OCI-M1 (cell line): ENCODE results near the gene NIN.
A peak's percentile ranks its signal among the peaks of the same experiment; 100 is the strongest.

Source experiments
- DNase-seq: peaks from one replicate; lab custom pipeline; 2025; lab: John Stamatoyannopoulos, UW

NIN gene

GRCh38 chr14:50839691-50840090 is 8.7 kb upstream of the NIN start:
- no peak for DNase-seq

GRCh38 chr14:50839048-50839447 is 8.1 kb upstream of the NIN start:
- DNase-seq = no peak

GRCh38 chr14:50837850-50838470 is 7.0 kb upstream of the NIN start:
- DNase-seq = no peak

GRCh38 chr14:50837271-50837670 is 6.3 kb upstream of the NIN start:
- DNase-seq = no peak

GRCh38 chr14:50836515-50836914 is 5.6 kb upstream of the NIN start:
- DNase-seq = no peak

GRCh38 chr14:50835280-50835679 is 4.3 kb upstream of the NIN start:
- DNase-seq = no peak

- DNase-seq = no peak
Measured at GRCh38 chr14:50834802-50835276, 3.9 kb upstream of the NIN start.

GRCh38 chr14:50832935-50833630 is 2.1 kb upstream of the NIN start:
- no peak for DNase-seq

- DNase-seq = no peak
Measured at GRCh38 chr14:50831726-50832168, 785 bp upstream of the NIN start.

- DNase-seq = peak; percentile 14
Measured at GRCh38 chr14:50830044-50830931, 674 bp downstream of the NIN start.

- DNase-seq = no peak
Measured at GRCh38 chr14:50829489-50830043, 1.4 kb downstream of the NIN start.

GRCh38 chr14:50828721-50829488 is 2.1 kb downstream of the NIN start:
- DNase-seq = no peak

- DNase-seq = no peak
Measured at GRCh38 chr14:50826681-50827080, 4.3 kb downstream of the NIN start.

- DNase-seq = no peak
Measured at GRCh38 chr14:50825307-50825706, 5.7 kb downstream of the NIN start.

GRCh38 chr14:50823762-50824636 is 7.0 kb downstream of the NIN start:
- peak; percentile 5 for DNase-seq

GRCh38 chr14:50823051-50823761 is 7.8 kb downstream of the NIN start:
- DNase-seq = no peak

GRCh38 chr14:50822501-50823042 is 8.4 kb downstream of the NIN start:
- no peak for DNase-seq

- peak; percentile 16 for DNase-seq
Measured at GRCh38 chr14:50821510-50822464, 9.2 kb downstream of the NIN start.
